ELR (cell line): ENCODE measurements around the gene ZCCHC14.

Source experiments
- DNase-seq: peaks from one replicate; pipeline ENCODE4 v3.0.0-alpha.2; 2015; ENCODE audit warnings: low read depth

The ZCCHC14 gene

DNA sequence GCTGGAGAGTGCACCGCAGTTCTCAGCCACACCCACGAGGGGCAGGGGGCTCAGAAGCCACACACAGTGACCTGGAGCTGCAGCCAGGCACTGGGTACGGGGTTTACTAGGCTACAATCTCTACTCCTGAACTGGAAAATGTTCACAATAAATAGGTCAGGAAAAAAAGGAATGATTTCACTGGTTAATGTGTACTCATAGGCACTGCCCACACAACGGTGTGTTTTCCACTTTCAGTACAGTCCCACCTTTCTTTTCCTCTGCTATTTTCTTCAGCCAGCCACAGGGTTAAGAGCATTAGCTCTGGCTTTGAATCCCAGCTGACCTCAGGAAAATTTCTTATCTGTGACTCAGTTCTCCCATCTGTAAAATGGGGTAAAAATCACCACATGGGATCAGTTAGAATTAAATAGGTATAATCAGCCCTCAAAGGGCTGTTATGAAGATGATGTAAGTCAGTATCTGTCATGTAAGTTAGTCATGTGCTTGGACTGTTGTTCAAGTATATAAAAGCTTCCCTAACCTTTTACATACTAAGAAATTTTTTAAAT is 35.7 kb downstream of the ZCCHC14 start:
- DNase-seq: peak; percentile 86

DNA sequence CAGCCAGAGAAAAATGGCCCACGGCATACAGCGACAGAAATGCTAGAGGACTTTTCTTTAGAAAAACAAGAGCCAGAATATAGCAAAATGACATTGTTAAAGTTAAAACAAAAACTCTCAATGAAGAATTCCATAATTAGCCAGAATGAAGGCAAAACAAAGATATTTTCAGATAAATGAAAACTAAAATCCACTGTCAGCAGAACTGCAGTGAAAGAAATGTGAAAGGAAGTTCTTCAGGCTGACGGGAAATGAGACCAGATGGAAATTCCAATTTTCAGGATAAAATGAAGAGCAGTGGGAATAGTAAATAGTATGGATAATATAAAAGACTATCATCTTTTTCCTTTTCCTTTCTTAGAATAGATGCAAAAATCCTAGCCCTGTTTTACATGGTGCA is 38.4 kb downstream of the ZCCHC14 start:
- DNase-seq: no peak

DNA sequence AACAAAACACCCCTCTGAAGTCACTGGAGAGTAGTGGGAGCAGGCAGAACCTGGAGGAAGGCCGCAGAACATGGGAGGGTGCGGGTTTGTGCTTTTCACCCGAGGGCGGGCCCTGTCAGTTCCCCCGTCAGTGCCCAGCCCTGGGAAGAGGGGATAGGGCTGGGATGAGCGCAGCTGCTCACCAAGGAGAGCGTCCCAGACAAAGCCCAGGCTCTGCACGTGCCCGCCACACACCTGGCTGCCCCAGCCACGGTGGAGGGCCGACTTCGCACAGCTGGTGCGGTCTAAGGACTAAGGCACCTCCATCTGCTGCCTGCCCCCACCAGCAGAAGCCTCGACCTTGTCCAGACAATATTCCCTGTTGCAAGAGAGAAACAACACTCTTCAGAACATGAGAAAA is 39.5 kb downstream of the ZCCHC14 start:
- no peak for DNase-seq

DNA sequence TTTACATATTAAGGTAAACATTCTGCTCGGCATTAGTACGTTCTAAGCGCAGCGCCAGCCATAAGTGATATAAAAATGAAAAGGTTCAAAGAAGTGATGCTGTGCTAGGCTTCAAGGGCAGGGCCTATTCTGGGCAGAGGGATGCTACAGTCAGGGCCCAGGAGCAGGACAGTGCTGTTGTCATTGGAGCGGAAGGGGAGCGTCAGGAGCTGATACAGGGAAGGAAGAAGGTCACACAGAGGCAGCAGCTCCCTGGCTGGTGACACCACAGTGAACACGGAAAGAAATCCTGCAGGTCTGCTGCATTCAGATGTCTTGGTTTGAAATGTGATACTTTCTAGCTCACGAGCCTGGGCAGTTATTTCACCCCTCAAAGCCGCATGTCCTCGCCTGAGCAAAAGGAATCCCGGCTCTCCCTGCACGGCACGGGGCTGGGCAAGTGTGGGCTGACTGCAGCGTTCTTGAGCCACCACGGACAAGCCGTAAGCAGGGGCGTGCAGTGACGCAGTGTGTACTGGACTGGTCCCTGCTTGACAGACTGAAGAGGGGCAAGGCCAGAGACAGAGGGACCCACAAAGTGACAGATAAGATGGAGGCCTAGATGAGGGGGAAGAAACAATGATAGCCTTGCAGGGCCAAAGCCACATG is 41.1 kb downstream of the ZCCHC14 start:
- no peak for DNase-seq

DNA sequence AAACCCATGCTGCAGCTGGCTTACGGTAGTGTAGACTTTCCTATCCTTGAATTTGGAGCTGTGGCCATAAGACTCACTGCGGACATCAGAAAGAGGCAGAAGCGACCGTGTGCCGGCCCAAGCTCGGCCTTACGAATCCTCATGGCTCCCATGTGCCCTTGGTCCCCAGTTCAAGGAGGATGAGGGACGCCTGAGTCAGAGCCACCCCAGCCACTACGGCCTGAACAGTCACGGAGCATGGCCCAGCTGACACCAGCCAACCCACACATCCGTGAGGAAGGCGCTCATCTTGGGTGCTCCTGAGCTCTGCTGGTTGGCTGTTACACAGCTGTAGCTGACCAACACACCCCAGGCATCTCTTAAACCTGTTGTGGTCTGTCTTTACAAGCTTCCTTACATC is 44.0 kb downstream of the ZCCHC14 start:
- DNase-seq: no peak

DNA sequence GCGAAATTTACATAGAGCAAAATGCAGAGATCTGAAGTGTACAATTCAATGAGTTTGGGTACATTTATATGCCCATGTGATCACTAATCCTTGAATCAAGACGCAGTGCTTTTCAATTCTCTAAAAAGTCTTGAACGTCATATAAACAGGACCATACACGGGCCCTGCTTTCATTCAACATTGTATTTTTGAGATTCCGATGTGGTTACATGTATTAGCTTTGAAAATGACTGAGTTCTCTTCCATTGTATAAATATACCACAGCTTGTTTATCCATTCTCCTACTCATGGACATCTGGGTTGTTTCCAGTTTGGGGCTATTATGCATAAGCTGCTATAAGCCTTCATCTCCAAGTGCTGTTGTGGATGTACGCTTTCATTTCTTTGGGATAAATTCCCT is 45.5 kb downstream of the ZCCHC14 start:
- DNase-seq: peak; percentile 79

DNA sequence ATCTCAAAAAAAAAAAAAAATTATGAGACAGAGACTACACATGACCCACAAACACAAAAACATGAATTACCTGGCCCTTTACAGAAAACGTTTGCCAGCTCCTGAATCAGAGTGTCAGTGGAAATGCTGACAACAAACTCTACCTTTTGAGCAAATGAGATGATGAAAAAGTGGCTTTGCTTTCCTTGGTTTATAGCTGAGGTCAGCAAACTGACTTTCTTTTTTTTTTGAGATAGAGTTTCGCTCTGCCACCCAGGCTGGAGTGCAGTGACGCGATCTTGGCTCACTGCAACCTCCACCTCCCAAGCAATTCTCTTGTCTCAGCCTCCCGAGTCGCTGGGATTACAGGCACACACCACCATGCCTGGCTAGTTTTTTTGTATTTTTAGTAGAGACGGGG is 46.3 kb downstream of the ZCCHC14 start:
- no peak for DNase-seq

DNA sequence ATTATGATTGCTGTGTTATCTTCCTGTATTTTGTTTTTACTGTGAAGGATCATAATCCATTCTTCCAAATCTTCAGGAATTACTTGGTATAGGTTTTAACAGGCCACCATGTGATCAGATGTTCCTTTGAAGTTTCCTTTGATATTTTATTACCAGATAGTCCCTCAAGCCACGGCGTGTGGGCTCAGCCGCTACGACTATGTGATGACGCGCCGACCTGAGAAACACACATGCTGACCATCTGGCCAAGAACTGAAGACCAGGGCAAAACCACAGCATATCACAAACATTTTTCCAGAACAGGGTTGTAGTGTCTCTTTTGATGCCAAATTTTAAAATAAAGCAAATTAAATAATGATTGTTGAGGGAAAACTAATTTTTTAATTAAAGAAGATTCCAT is 47.3 kb downstream of the ZCCHC14 start:
- DNase-seq: peak; percentile 83

DNA sequence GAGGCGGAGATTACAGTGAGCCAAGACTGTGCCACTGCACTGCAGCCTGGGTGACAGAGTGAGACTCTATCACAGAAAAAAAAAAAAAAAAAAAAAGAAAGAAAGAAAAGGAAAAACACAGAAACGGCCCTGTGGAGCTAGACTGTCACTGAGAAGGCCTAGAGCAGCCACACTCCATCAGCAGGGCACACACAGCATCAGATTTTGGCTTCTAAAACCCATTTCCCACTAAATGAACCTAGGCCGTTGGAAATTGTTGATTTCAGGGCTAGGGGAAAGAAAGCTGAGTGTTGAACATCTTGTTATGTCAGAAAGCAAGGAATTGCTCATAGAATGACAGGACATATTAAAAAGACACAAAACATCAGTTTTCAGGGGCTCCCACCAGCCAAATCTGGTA is 48.9 kb downstream of the ZCCHC14 start:
- no peak for DNase-seq

DNA sequence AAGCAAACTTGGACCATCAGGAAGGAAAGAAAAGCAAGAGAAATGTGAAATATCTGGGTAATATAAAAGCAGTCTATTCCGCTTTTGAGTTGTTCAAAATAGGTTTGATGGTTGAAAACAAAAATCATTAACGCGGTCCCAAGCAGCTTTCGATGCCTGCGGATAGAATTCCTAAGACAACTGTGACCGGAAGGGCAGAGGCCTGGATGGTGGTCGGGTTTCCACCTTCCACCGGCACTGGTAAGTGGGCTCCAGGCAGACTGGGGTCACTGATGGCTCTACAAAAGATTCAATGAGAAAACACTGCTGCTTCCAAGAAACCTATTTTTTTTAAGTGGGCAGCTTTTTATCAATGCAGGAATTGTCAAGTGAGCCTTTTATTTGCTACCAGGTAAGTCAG is 49.8 kb downstream of the ZCCHC14 start:
- DNase-seq: no peak

DNA sequence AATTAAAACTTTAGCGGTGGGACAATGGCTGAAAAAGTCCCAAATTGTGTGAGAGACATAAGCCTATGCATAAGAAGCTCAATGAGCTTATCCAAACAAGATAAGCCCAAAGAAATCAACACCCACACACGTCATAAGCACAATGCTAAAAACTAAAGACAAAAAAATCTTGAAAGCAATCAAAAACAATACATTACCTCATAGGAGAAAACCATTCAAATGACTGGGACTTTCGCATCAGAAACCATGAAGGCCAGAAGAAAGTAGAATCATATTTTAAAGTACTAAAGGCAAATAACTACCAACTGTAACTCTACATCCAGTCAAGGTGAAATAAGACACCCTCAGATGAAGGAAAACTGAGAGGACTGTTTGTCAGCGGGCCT is 50.2 kb downstream of the ZCCHC14 start:
- DNase-seq: no peak

DNA sequence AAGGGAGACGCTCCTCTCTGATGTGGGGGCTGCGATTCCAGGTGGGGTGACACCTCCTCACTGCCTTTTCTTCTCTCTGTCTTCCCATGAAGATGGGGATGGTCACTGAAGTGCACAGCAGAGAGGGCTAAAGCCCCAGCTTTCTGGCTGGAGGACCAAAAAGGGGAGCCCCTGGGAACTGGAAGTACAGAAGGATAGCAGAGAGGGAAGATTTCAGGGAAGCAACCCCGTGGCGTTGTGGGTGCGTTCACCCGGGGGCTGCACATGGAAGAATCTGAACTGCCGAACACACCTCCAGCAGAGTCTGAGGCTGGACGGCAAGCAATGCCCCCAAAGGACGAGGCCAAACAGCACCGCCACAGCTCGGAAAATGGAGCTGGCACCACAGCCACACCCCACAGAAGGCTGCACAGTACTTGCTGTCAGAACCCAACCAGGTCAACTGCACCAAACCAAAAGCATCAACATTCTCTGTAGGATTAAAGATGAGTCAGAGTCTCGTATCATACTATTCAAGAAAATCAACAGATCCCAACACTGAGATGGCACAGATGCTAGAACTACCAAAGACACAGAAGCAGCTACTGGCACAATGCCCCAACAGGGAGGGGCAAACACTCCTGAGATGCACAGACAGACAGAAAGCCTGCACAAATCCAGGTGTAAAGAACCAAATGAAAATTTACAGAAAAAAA is 50.8 kb downstream of the ZCCHC14 start:
- DNase-seq: peak; percentile 58

DNA sequence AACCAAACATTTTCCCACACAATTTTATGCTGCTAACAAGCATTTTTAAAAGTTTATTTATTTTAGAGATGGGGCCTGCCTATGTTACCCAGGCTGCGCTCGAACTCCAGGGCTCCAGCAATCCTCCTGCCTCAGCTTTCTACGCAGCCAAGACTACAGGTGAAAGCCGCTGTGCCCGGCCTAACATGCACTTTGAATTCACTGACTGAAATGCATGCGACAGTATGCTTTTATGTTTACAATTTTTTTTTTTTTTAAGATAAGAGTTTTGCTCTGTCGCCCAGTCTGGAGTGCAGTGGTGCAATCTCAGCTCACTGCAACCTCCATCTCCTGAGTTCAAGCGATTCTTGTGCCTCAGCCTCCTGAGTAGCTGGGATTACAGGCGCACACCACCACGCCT is 52.9 kb downstream of the ZCCHC14 start:
- no peak for DNase-seq

DNA sequence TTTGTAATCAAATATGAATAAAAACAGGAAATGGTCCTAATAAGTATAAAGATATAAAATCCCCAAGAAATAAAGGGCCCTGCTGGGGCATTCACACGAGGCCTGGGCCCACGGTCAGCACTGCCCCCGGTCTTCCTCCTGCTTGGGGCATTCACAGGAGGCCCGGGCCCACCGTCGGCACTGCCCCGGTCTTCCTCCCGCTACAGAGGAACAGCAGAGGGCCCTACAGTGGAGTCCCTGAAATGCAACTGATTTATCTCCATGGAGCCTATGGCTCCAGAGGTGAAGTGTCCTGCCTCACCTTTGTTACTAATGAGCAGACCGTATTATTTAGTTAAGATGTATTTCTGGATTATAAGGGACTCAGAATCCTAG is 54.2 kb downstream of the ZCCHC14 start:
- no peak for DNase-seq

DNA sequence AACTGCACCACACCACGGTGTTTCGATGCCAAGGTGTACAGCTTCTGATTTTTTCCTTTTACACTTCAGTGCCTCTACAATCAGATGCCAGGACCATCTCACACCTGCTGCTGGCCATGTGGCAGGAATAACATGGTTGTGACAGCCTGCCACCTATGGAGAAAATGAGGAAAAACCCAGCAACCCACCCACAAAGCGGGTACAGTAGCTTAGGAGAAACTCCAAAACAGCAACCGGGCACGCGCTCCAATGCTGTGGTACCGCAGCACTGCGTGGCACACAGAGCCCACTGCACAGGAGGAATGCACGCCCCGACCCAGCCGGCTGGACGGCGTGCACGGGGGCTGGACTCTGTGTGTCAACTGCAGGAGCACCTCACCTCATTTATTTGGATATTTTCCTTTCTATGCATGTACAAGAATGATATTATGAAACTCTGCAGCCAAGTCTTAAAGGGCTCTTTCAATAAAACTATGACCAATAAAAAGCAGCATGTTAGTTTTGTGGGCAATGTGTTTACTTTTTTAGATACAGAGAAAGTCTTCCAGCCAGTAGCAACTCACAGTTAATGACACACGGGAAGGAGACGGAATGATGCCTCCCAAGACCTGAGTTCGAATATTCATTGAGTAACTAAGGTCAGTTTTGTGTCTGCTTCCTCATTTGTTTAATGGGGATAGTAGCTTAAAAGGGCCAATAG is 54.8 kb downstream of the ZCCHC14 start:
- no peak for DNase-seq

DNA sequence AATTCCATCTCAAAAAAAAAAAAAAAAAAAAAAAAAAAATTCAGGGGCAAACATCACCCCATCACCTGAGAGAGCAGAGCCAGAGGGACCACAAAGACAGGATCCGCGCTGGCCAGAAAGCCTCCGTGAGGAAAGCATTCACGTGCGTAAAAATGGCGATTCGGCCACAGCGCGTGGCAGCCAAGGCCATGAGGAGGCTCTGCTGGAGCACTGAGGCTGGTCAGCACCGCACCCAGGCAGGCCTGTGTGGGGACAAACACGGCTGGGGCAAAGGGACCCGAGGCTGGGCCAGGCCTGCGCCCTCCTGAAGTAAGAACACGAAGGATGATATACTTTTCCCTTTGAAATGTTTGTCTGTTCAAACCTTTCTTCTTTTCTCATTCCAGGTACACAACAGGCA is 55.5 kb downstream of the ZCCHC14 start:
- DNase-seq: no peak

DNA sequence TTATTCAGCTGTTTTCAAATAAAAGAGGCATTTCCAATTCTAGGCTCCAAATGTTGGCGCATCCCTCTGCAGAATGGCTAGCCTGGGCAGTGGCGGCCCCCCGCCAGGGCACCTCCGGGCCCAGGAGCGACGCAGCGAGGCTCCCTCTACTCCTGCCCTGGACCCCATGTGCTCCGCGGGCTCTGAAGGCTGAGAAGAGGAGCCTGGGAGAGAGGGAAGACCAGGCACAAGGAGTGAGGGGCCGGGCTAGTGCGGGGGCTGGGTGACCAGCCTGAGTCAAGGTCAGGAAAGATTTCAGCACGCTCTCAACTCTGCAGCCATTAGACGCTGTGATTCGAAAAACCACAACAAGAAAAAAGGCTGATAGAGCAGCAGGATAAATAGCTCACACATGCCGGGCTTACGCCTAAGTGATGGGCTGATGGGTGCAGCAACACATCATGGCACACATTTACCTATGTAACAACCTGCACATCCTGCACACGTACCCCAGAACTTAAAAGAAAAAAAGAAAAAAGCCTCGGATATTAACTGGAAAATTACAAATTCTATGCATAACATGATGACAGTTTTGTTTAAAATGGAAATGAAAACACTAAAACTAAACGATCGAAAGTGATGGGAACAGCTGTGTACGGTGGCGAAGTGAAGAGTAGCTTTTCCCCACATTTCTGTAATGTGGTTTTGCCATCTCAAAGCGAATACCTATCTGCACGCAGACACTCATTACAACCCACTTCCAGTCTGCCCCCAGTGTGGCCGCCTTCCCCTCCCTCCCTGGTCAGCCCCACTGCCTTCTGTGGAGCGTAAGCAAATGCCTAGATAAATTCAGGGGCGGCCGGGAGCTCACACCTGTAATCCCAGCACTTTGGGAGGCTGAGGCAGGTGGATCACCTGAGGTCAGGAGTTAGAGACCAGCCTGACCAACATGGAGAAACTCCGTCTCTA is 56.3 kb downstream of the ZCCHC14 start:
- peak; percentile 80 for DNase-seq

DNA sequence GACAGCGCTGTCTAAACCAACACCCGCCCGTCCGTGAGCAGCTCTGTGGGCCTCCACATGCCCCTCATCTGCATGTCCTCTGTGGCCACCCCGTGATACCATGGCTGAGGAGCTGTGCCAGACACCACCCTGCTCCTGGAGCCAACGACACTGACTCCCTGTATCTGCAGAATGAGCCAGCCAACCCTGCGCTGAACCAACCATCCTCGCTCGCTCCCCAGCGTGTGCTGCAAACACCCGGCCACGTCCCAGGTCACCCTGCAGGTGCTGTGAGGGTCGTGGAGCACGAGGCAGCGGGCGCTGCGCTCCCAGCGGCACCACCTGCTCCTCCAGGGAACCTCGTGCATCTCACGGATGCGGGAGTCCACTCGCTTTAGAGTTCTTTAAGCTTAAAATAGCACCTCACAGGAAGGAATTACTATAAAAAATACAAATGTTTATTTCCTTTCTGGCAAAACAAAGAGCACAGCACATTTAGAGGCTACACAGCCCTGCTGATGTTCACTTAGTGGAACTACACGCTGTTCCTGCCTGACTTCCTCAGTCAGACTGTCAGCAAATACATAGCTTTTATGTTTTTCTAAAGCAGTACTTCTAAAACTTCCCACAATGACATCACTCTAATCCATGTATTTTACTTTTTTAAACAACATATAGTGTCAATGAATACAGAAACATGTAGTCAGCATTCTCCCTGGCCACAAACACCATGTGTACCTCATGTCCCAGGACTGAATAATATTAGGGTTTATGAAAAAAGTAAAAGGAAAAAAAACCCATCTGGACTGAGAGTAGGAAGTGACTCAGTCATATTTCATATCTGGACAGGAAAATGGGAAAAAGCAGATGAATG is 57.2 kb downstream of the ZCCHC14 start:
- DNase-seq: peak; percentile 90

DNA sequence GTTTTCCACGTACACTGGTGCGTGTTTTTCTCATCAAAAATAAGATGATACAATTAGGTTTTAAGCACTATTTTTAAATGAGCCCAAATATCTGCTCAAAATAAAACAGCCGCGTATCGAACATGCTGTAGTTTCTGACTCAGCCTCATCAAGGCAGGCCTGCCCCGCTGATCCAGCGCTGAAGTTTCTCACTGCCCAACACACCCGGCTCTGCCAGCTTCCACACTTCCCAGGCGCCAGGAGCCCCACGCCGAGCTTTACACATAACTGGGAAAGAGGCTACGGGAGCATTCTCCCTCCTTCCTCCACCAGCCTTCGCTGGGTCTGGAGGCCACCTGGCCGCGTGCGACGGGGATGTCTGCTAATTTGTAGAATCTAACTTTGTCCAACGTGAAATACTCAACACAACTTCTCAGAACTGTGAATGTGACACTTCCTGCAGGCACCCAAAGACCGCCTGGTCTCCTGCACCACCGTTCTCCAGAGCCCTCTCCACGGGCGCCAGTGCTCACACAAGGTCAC is 58.6 kb downstream of the ZCCHC14 start:
- DNase-seq: no peak

DNA sequence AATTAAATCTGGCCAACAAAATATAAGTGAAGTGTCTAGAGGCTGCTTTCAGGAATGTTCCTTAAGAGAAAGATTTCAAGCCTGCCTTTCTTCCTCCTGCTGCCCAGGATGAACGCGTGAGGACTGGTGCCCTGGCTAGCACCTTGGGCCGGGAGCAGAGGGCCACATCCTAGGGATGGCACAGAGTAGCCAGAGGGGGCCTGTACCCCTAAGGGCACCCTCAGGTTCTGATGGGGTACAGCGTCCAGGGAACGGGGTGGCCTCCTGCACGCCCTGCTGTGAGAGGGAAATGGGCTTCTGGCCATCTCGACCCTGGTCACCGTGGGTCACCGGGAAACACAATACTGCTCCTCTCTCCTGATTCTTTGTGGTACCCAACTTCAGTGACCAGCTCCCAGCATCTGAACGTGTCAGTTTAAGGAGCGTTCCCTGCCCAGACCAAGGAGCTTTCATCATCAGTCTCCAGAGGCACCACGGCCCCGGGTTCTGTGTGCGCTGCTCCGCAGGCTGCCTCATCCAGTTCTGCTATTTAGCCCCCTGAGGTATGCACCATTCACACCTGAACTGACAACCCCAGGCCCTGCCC is 60.4 kb downstream of the ZCCHC14 start:
- no peak for DNase-seq

DNA sequence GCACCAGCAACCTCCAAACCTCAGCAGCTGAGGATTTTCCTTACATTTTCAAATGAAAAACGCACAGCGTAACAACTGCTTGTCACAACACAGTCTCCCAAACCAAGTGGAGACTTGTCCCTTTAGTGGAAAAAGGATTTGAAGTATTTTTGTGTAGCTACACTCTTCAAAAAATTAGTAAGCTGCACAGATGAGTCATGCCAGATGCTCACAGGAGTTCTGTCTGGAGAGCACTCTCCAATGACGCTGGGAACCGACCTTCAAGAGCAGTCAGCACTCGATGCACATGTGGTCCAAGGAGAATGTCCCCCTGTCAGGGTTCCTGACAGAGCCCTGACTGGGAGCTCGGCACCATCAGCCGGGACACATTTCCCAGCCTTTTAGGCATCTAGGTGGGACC is 60.9 kb downstream of the ZCCHC14 start:
- DNase-seq: peak; percentile 85
